ENCODE results near the gene RPRD1B. TPM values are rescaled to one million over a fixed set of nuclear protein-coding genes. Genes with fewer than 3 reads are reported as not detected.

Gene RPRD1B
- polyA plus RNA-seq, 2 of the 4 experiments (the other 2 are of a cell fraction): 16.4 to 28.4 TPM

GRCh38 chr20:38059832-38060231 lies 26.3 kb downstream of the RPRD1B start (continued):
- TF ChIP-seq ELK1 (IDR thresholded peaks at IDR 0.05; ENCODE audit: low read depth, low read length) (no peak), GATA3 (IDR thresholded peaks at IDR 0.05; ENCODE audit: borderline replicate concordance) (peak; percentile 47; the same call in 1 of the 2 replicates), JUN (IDR thresholded peaks at IDR 0.05) (peak in 1 of 2 experiments; percentile 52; a peak in 2 of 5 replicates), ATOH8 (CRISPR knock-in tag; IDR thresholded peaks at IDR 0.05; ENCODE audit: low read depth) (no peak), FOSL2 (IDR thresholded peaks at IDR 0.05) (no peak), FOSL2 (CRISPR knock-in tag; IDR thresholded peaks at IDR 0.05) (no peak), CTCF (IDR thresholded peaks at IDR 0.05) (no peak), ZSCAN20 (CRISPR knock-in tag; IDR thresholded peaks at IDR 0.05) (no peak), MAFK (IDR thresholded peaks at IDR 0.05; ENCODE audit: partially characterized antibody) (no peak), HOXB5 (CRISPR knock-in tag; IDR thresholded peaks at IDR 0.05) (no peak), EHMT2 (IDR thresholded peaks at IDR 0.05; ENCODE audit: low read depth) (no peak), KDM1A (IDR thresholded peaks at IDR 0.05; ENCODE audit: low read depth) (no peak)

- whole genome bisulfite sequencing (ENCODE audit: missing lambda C conversion rate): 92% methylated on average over 5 of the region's 5 CpGs
- no peak for DNase-seq (ENCODE audit: low read depth in 1 of 2, low spot score in 1 of 2)
Measured at GRCh38 chr20:38060536-38060935, 27.0 kb downstream of the RPRD1B start.

GRCh38 chr20:38061109-38061508 lies 27.6 kb downstream of the RPRD1B start:
- Histone ChIP-seq H3K4me1 (peaks cover 26% of the 10 kb centered on the region), H3K27ac (no peak overlapping the region; a peak in 1 of 6 replicates), H3K4me2 (no peak overlapping the region), H3K4me3 (no peak overlapping the region), H3K9me3 (no peaks in the 10 kb centered on the region)
- CTCF ChIA-PET: interaction anchor here (0.9 to 11.2 kb wide), 7 partner anchors 12 to 256 kb away, joined by 3 to 182 read pairs (median 6); partner anchors contain the start of gene TGM2
- POLR2A ChIA-PET: no interaction called here
- FAIRE-seq (no peak), ATAC-seq (no peak), DNase-seq (ENCODE audit: low read depth in 1 of 2, low spot score in 1 of 2) (no peak)
- no peak for TF ChIP-seq ZSCAN20 (CRISPR knock-in tag; IDR thresholded peaks at IDR 0.05)
- no peak for TF ChIP-seq ZFP36 (IDR thresholded peaks at IDR 0.05; ENCODE audit: borderline replicate concordance, partially characterized antibody)
- no peak for TF ChIP-seq EHMT2 (IDR thresholded peaks at IDR 0.05; ENCODE audit: low read depth)
- no peak for TF ChIP-seq HOXB5 (CRISPR knock-in tag; IDR thresholded peaks at IDR 0.05)
- no peak for TF ChIP-seq PBX3 (IDR thresholded peaks at IDR 0.05)
- TF ChIP-seq MAFK (IDR thresholded peaks at IDR 0.05; ENCODE audit: partially characterized antibody): no peak
- no peak for TF ChIP-seq CHD4 (IDR thresholded peaks at IDR 0.05; ENCODE audit: borderline replicate concordance)
- TF ChIP-seq ZNF302 (CRISPR knock-in tag; IDR thresholded peaks at IDR 0.05): no peak
- 88% methylated on average over 4 of the region's 4 CpGs for WGBS (ENCODE audit: missing lambda C conversion rate)

More at GRCh38 chr20:38060536-38060935, 27.0 kb downstream of the RPRD1B start:
- Histone ChIP-seq H3K9me3 (no peaks in the 10 kb centered on the region), H3K4me2 (peak overlapping the region; percentile 33; the same call in 2 of the 3 replicates), H3K4me1 (peaks cover 26% of the 10 kb centered on the region), H3K4me3 (no peak overlapping the region), H3K27ac (peak overlapping the region; percentile 65 to 71; a peak in 5 of 6 replicates)
- CTCF ChIA-PET: interaction anchor here (0.9 to 11.2 kb wide), 8 partner anchors 13 to 256 kb away, joined by 3 to 182 read pairs (median 5); partner anchors contain the start of gene TGM2
- ATAC-seq (no peak), FAIRE-seq (no peak)
- TF ChIP-seq JUN (IDR thresholded peaks at IDR 0.05) (no peak), KDM1A (IDR thresholded peaks at IDR 0.05; ENCODE audit: low read depth) (no peak), SREBF2 (IDR thresholded peaks at IDR 0.05) (no peak), SMC3 (IDR thresholded peaks at IDR 0.05) (no peak), HOXA7 (CRISPR knock-in tag; IDR thresholded peaks at IDR 0.05) (no peak), RFX5 (IDR thresholded peaks at IDR 0.05) (no peak), NR3C1 (IDR thresholded peaks at IDR 0.05) (no peak)
- POLR2A ChIA-PET: no interaction called here

Measured in A549 (cell line).